OCI-LY3 (cell line): ENCODE data around the gene FILIP1L.

Experiments
- EZH2phosphoT487 ChIP-seq: fragments of 200-600 bp; shearing (Covaris generic); IDR thresholded peaks from 2 replicates; pipeline ENCODE4 v1.6.1; 2018; ENCODE audit warnings: antibody characterized with exemption, mixed run types, low read depth
- TF ChIP-seq, protein P1 (sequence below): fragments of 200-600, 300-600 bp; sonication (generic); IDR thresholded peaks from 2 replicates; pipeline ENCODE4 v1.5.1; 2014; ENCODE audit warnings: antibody characterized with exemption, low read length, low read depth

DNA sequence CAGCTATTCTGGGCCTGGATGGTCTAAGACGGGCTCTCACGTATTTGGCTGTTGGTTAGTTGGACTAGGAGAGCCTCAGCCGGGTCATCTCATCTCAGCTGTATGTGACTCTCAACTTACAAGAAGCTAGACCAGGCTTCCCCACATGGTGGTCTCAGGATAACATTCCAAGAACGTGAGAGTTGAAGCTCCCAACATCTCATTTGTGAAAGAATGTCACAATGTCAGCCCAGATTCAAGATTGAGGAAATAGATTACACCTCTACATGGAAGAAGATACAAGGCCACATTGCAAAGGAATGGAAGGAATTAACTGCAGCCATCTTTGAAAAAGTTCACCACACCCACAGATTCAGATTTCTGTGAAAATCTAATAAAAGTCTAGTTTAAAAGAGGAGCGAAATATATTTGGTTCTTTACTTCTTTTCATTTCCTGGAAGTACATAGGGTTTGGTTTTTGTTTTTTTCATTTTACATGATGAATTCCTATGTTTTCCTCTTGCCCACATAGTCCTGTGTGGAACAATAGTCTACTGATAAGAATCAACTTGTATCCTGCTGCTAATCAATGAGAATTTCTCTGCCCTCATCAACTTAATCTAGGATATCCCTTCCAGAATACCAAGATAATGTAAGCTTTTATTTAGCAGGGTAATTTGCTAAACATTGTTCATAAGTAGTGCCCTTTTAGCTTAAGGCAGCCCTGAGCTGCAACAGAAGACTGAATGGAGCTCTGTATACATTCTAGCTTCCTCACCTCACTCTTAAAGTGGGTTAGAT lies 180.1 kb downstream of the FILIP1L start:
- no peak for TF ChIP-seq EZH2phosphoT487
- TF ChIP-seq, protein P1, sequence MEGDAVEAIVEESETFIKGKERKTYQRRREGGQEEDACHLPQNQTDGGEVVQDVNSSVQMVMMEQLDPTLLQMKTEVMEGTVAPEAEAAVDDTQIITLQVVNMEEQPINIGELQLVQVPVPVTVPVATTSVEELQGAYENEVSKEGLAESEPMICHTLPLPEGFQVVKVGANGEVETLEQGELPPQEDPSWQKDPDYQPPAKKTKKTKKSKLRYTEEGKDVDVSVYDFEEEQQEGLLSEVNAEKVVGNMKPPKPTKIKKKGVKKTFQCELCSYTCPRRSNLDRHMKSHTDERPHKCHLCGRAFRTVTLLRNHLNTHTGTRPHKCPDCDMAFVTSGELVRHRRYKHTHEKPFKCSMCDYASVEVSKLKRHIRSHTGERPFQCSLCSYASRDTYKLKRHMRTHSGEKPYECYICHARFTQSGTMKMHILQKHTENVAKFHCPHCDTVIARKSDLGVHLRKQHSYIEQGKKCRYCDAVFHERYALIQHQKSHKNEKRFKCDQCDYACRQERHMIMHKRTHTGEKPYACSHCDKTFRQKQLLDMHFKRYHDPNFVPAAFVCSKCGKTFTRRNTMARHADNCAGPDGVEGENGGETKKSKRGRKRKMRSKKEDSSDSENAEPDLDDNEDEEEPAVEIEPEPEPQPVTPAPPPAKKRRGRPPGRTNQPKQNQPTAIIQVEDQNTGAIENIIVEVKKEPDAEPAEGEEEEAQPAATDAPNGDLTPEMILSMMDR: no peak
